ENCODE measurements around the gene PTPRD.

Gene PTPRD

DNA sequence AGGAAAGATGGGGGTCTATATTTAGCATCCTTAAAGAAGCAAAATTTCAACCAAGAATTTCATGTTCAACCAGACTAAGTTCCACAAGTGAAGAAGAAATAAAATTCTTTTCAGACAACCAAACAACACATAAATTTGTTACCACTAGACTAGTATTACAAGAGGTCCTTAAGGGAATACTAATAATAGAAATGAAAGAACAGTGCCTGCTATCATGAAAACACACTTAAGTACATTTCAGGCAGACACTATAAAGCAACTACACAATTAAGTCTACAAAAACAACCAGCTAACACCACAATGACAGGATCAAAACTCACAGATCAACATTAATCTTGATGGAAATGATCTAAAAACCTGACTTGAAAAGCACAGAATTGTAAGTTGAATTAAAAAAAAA, 477.2 kb downstream of the PTPRD start:
- no peak overlapping the region for H3K4me3 ChIP-seq (ENCODE audit: low read depth, low read length)
- DNase-seq (ENCODE audit: low read depth) = no peak
- TF ChIP-seq, protein P1, sequence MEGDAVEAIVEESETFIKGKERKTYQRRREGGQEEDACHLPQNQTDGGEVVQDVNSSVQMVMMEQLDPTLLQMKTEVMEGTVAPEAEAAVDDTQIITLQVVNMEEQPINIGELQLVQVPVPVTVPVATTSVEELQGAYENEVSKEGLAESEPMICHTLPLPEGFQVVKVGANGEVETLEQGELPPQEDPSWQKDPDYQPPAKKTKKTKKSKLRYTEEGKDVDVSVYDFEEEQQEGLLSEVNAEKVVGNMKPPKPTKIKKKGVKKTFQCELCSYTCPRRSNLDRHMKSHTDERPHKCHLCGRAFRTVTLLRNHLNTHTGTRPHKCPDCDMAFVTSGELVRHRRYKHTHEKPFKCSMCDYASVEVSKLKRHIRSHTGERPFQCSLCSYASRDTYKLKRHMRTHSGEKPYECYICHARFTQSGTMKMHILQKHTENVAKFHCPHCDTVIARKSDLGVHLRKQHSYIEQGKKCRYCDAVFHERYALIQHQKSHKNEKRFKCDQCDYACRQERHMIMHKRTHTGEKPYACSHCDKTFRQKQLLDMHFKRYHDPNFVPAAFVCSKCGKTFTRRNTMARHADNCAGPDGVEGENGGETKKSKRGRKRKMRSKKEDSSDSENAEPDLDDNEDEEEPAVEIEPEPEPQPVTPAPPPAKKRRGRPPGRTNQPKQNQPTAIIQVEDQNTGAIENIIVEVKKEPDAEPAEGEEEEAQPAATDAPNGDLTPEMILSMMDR (conservative IDR thresholded peaks at IDR 0.05; ENCODE audit: low read depth, low read length) = no peak

DNA sequence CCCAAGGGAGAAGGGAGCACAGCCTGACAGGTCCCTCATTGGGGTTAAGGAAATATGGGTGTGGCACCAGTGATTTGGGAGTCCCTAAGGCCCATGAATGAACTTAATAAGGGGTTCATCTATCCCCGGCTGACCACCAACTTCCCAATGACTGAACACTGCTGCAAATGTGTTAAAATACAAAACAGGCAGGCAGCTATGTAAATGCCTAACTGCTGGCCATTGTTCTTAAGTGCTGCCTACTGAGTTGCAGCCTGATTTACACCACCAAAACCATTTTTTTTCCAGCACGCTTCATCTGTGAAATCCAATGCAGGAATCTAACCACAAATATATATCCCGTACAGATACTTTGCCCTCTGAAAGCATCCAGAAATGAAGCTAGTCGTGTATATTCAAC, 478.5 kb downstream of the PTPRD start:
- DNase-seq (ENCODE audit: low read depth) = no peak
- TF ChIP-seq, protein P1 (conservative IDR thresholded peaks at IDR 0.05; ENCODE audit: low read depth, low read length) = no peak
- H3K4me3 ChIP-seq (ENCODE audit: low read depth, low read length) = no peak overlapping the region

DNA sequence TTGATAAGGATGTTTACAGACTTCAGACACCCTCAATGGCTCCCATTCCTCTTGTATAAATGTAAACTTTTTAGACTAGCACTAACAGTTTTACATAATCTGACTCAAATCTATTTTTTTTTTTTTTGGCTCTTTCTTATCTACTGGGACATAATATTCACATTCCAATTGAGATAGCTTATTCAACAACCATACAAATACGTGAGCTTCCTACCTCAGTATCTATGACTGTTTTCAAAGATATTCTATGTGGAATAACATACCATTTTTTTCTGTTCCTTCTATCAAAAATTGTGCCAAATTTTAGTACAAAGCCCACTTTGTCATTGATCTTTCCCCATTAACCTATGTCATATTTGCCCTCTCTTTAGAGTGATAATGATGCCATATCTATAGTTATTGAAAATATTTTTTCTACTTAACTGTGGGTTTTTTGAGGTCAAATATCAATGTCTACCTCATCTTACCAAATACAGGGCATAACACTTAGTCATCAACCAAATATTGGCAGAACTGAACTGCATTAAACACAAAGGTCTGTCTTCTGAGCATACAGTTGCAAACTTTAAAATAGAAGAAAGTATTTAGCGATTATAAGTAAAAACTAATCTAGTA, 482.6 kb downstream of the PTPRD start:
- TF ChIP-seq, protein P1 (conservative IDR thresholded peaks at IDR 0.05; ENCODE audit: low read depth, low read length) = no peak
- peak; percentile 67 for DNase-seq (ENCODE audit: low read depth)
- H3K4me3 ChIP-seq (ENCODE audit: low read depth, low read length) = no peak overlapping the region

DNA sequence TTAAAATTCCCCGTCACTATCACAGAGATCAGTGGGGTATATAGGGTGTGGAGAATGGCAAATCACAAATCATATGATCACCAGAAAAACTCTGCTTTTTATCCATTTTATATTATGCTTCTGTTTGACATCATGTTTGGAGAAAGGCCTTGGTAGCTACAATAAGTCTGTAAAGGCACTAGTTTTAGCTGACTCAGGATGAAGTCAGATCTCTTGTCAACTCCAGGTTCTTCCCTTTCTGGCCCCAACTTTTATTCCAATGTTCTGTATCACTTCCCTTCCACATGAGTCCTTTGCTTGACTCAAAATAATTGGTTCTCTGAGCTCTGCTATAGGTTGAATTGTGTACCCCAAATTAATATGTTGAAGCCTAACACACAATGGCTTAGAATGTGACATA, 484.9 kb downstream of the PTPRD start:
- H3K4me3 ChIP-seq (ENCODE audit: low read depth, low read length) = no peak overlapping the region
- DNase-seq (ENCODE audit: low read depth) = peak; percentile 2
- TF ChIP-seq, protein P1 (conservative IDR thresholded peaks at IDR 0.05; ENCODE audit: low read depth, low read length) = no peak

DNA sequence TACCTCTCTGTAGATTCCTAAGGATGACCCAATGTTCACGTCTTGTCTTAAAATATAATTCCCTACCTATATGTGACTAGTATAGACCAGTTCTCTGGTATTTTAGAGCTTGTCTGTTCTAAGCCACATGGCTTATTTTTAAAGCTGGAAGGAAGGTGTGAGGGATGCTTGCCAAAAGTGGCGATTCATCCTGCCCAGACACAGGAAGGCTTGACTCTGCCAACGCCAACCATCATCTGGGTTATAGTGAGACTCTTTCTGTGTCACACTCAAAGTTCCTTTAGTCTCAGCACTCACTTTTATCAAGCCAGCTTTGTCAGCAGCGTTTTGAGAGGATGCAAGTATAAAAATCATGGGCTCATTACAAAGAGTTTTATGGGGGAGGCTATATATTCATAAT, 500.0 kb downstream of the PTPRD start:
- no peak for DNase-seq (ENCODE audit: low read depth)
- TF ChIP-seq, protein P1 (conservative IDR thresholded peaks at IDR 0.05; ENCODE audit: low read depth, low read length) = no peak

DNA sequence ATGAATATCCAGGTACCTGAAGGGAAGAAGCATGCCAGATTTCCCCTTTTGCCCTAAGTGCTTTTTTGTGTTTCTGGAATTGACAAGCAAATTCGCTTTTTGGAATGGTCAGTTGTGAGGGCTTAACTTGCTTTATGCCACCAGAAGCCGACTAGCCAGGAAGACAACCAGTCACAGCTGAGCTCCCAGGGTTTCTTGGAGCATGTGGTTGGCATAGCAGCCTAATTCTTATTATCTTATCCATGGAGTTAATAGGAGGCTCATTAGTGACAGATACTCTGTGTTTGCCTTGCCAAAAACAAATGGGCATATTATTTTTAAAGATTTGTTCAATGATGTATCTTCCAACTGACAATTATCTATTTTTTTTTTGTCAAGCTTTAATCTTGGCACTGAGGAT, 500.7 kb downstream of the PTPRD start:
- H3K4me3 ChIP-seq (ENCODE audit: low read depth, low read length) = no peak overlapping the region
- DNase-seq (ENCODE audit: low read depth) = no peak
- TF ChIP-seq, protein P1 (conservative IDR thresholded peaks at IDR 0.05; ENCODE audit: low read depth, low read length) = no peak

More for the DNA sequence above, 500.0 kb downstream of the PTPRD start:
- H3K4me3 ChIP-seq (ENCODE audit: low read depth, low read length) = no peak overlapping the region

DNA sequence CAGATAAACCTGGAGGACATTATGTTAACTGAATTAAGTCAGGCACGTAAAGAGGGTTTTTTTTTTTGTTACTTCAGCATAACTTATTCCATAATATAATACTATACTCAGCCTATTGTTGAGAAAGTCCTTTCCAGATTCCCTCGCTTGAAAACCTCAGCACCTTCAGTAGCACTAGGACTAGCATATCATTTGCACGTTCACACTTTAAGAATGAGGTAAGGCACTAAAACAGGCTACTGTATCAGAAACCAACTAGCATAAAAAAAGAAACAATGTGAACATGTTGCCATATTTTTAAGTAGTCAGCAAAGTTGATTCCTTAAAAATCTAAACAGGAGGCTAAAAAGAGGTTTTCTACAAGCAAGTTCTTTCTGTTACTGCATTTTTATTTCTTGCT, 504.0 kb downstream of the PTPRD start:
- DNase-seq (ENCODE audit: low read depth) = no peak
- no peak overlapping the region for H3K4me3 ChIP-seq (ENCODE audit: low read depth, low read length)
- TF ChIP-seq, protein P1 (conservative IDR thresholded peaks at IDR 0.05; ENCODE audit: low read depth, low read length) = no peak

All from choroid plexus epithelial cell (primary cell).